ENCODE data around the gene BMP8A.
"Not testable (repeated sequence)": the region's sequence is repeated elsewhere in the genome, so short reads cannot be mapped to it uniquely, and the experiment has no call there.

DNA sequence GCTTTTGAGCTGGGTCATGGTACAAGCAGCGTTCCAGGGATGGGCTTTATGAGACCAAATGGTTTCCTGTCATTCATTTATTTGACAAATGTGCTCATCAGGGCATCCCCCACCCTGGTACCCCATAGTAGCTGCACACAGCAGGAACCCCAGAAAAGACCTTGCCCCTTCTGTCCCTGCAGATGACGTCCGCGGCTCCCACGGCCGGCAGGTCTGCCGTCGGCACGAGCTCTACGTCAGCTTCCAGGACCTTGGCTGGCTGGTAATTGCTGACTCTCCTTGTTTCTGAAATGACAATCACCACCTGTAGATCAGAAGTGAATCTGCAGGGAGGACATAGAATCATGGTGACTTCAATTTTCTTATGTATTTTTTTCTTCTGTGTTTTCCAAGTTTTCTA is 30.8 kb downstream of the BMP8A start:
- TF ChIP-seq, protein P1, sequence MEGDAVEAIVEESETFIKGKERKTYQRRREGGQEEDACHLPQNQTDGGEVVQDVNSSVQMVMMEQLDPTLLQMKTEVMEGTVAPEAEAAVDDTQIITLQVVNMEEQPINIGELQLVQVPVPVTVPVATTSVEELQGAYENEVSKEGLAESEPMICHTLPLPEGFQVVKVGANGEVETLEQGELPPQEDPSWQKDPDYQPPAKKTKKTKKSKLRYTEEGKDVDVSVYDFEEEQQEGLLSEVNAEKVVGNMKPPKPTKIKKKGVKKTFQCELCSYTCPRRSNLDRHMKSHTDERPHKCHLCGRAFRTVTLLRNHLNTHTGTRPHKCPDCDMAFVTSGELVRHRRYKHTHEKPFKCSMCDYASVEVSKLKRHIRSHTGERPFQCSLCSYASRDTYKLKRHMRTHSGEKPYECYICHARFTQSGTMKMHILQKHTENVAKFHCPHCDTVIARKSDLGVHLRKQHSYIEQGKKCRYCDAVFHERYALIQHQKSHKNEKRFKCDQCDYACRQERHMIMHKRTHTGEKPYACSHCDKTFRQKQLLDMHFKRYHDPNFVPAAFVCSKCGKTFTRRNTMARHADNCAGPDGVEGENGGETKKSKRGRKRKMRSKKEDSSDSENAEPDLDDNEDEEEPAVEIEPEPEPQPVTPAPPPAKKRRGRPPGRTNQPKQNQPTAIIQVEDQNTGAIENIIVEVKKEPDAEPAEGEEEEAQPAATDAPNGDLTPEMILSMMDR (IDR thresholded peaks at IDR 0.05) = not testable (repeated sequence)
- not testable (repeated sequence) for TF ChIP-seq POLR2A (IDR thresholded peaks at IDR 0.05)

Measured in Peyer's patch (tissue), 4 donors.